Measurements from ENCODE around the gene GADL1. TPM values are rescaled to one million over a fixed set of nuclear protein-coding genes. Genes with fewer than 3 reads are reported as not detected.

GADL1 gene
- polyA plus RNA-seq, 1 donor (not counting 4 experiments of a cell fraction or from before 2014, with no cell fraction given): not detected

DNA sequence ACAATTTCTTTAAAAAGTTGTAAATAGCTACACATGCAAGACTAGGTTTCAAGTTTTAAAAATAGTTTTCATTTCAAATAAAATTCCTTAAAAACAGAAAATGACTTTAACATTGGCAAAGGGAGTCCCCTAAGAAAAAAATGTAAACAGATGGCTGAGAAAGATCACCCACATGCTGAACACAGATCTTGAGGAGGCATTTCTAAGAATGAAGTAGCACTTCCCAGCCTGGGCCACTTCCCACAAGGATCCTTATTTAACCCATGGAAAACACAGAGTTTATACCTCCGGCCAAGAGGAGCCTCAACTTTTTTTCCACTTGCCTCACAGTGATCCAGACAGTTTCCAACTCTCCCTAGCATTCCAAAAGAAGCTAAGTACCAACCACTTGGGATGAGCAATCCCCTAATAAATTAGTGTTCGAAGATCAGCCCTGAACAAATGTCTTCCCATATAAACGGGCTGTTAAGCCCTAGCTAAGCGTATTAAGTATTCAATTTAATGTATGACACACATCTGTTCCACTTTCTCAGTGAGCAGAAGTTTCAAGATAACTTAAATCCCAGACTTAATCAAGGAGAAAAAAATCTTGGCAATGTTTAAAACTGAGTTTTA lies 61.4 kb downstream of the GADL1 start:
- Histone ChIP-seq H3K27ac (ENCODE audit: control insufficient read depth, insufficient read depth, low read length) (no peak overlapping the region), H3K4me3 (ENCODE audit: control insufficient read depth in 2 of 3, extremely low read depth in 1 of 3, insufficient read depth in 2 of 3, low read depth in 1 of 3, low read length in 3 of 3) (no peak overlapping the region), H2AFZ (ENCODE audit: control insufficient read depth, low read length) (no peak overlapping the region), H3K27me3 (ENCODE audit: control insufficient read depth, extremely low read depth, insufficient read depth, low read length) (no peaks in the 10 kb centered on the region), H3K9me1 (ENCODE audit: control insufficient read depth, extremely low read depth, insufficient read depth, low read length) (no peaks in the 10 kb centered on the region), H3K36me3 (ENCODE audit: control insufficient read depth in 2 of 2, extremely low read depth in 1 of 2, insufficient read depth in 2 of 2, low read length in 2 of 2) (no peaks in the 10 kb centered on the region), H3K9ac (ENCODE audit: control insufficient read depth, extremely low read depth, insufficient read depth, low read length) (no peak overlapping the region), H3K4me1 (ENCODE audit: control insufficient read depth, extremely low read depth, insufficient read depth, low read length) (no peaks in the 10 kb centered on the region), H3K4me2 (ENCODE audit: control insufficient read depth, extremely low read depth, insufficient read depth, low read depth, low read length) (no peak overlapping the region), H4K20me1 (ENCODE audit: control insufficient read depth, extremely low read depth, insufficient read depth, low read length) (no peaks in the 10 kb centered on the region), H3K79me2 (ENCODE audit: control insufficient read depth, insufficient read depth, low read length) (no peaks in the 10 kb centered on the region), H3K9me3 (ENCODE audit: control insufficient read depth, low read depth, low read length) (no peaks in the 10 kb centered on the region)
- TF ChIP-seq, protein P1, sequence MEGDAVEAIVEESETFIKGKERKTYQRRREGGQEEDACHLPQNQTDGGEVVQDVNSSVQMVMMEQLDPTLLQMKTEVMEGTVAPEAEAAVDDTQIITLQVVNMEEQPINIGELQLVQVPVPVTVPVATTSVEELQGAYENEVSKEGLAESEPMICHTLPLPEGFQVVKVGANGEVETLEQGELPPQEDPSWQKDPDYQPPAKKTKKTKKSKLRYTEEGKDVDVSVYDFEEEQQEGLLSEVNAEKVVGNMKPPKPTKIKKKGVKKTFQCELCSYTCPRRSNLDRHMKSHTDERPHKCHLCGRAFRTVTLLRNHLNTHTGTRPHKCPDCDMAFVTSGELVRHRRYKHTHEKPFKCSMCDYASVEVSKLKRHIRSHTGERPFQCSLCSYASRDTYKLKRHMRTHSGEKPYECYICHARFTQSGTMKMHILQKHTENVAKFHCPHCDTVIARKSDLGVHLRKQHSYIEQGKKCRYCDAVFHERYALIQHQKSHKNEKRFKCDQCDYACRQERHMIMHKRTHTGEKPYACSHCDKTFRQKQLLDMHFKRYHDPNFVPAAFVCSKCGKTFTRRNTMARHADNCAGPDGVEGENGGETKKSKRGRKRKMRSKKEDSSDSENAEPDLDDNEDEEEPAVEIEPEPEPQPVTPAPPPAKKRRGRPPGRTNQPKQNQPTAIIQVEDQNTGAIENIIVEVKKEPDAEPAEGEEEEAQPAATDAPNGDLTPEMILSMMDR (optimal IDR thresholded peaks at IDR 0.05 in 1 of 3, IDR thresholded peaks at IDR 0.05 in 1 of 3, conservative IDR thresholded peaks at IDR 0.05 in 1 of 3; ENCODE audit: extremely low read depth in 1 of 3, insufficient read depth in 2 of 3, low read length in 3 of 3): no peak
- no peak for TF ChIP-seq EZH2 (IDR thresholded peaks at IDR 0.05; ENCODE audit: low read length)
- FAIRE-seq: peak; percentile 39
- dilution Hi-C loops (cut with MboI; ENCODE audit: extremely low pct_ligation_motif_present, low sequenced_read_pairs): no loop called here
- DNase-seq (ENCODE audit: low read depth, low spot score): no peak

DNA sequence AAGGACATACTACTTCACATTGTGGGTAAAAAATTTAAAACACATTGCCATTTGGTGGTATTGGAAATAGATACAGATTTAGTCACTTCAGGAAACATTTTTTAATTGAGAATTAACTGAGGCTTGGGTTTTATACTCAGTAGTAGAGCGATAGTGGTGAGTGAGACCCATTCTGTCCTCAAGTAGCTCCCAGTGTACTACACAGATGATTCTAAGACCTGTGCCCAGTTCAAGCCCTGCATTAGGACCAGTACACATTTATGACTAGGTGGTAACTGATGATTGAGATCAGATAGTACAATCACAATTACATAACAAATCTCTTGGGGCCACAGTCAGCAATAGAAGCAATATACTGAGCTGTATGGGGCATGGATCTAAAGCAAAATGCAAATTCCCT lies 67.4 kb downstream of the GADL1 start:
- Histone ChIP-seq H3K4me3 (ENCODE audit: control insufficient read depth in 2 of 3, extremely low read depth in 1 of 3, insufficient read depth in 2 of 3, low read depth in 1 of 3, low read length in 3 of 3) (no peak overlapping the region), H3K27ac (ENCODE audit: control insufficient read depth, insufficient read depth, low read length) (no peak overlapping the region), H3K9me3 (ENCODE audit: control insufficient read depth, low read depth, low read length) (no peaks in the 10 kb centered on the region), H4K20me1 (ENCODE audit: control insufficient read depth, extremely low read depth, insufficient read depth, low read length) (no peaks in the 10 kb centered on the region), H3K79me2 (ENCODE audit: control insufficient read depth, insufficient read depth, low read length) (no peaks in the 10 kb centered on the region), H3K9me1 (ENCODE audit: control insufficient read depth, extremely low read depth, insufficient read depth, low read length) (no peaks in the 10 kb centered on the region), H3K4me1 (ENCODE audit: control insufficient read depth, extremely low read depth, insufficient read depth, low read length) (peaks cover 4% of the 10 kb centered on the region), H2AFZ (ENCODE audit: control insufficient read depth, low read length) (no peak overlapping the region), H3K4me2 (ENCODE audit: control insufficient read depth, extremely low read depth, insufficient read depth, low read depth, low read length) (no peak overlapping the region), H3K9ac (ENCODE audit: control insufficient read depth, extremely low read depth, insufficient read depth, low read length) (no peak overlapping the region), H3K36me3 (ENCODE audit: control insufficient read depth in 2 of 2, extremely low read depth in 1 of 2, insufficient read depth in 2 of 2, low read length in 2 of 2) (no peaks in the 10 kb centered on the region), H3K27me3 (ENCODE audit: control insufficient read depth, extremely low read depth, insufficient read depth, low read length) (no peaks in the 10 kb centered on the region)
- TF ChIP-seq EZH2 (IDR thresholded peaks at IDR 0.05; ENCODE audit: low read length): no peak
- TF ChIP-seq, protein P1 (optimal IDR thresholded peaks at IDR 0.05 in 1 of 3, IDR thresholded peaks at IDR 0.05 in 1 of 3, conservative IDR thresholded peaks at IDR 0.05 in 1 of 3; ENCODE audit: extremely low read depth in 1 of 3, insufficient read depth in 2 of 3, low read length in 3 of 3): no peak
- DNase-seq (ENCODE audit: low read depth, low spot score) (no peak), FAIRE-seq (no peak)
- dilution Hi-C loops (cut with MboI; ENCODE audit: extremely low pct_ligation_motif_present, low sequenced_read_pairs): no loop called here
